Astrocyte (in vitro differentiated cells and primary cell): ENCODE results near the gene CCSER2. TPM values are rescaled to one million over a fixed set of nuclear protein-coding genes. Genes with fewer than 3 reads are reported as not detected.

Experiments used
- DNase-seq: peaks from one replicate; pipeline ENCODE4 v3.0.0-alpha.2; 2010; ENCODE audit warnings: low read depth
- FAIRE-seq: peaks from 2 replicates; lab custom pipeline; 2011; peaks lifted over from hg19 to GRCh38; lab: Jason Lieb, UNC
- H2AFZ ChIP-seq: 2 replicates; pipeline ENCODE4 v1.6.0; 2012; ENCODE audit warnings: low read depth, low read length, inconsistent platforms
- H3K27ac ChIP-seq: 2 replicates; pipeline ENCODE4 v1.5.1; 2011; ENCODE audit warnings: low read depth, low read length, inconsistent platforms
- H3K27me3 ChIP-seq: 2 replicates; pipeline ENCODE4 v1.6.0; 2011; ENCODE audit warnings: low read length, inconsistent platforms; ENCODE audit not compliant: insufficient read depth
- H3K36me3 ChIP-seq: 2 replicates; pipeline ENCODE4 v1.5.1; 2011; ENCODE audit warnings: low read length, inconsistent platforms; ENCODE audit not compliant: insufficient read depth
- H3K4me1 ChIP-seq: 2 replicates; pipeline ENCODE4 v1.5.1; 2011; ENCODE audit warnings: low read length, inconsistent platforms; ENCODE audit not compliant: insufficient read depth
- H3K4me2 ChIP-seq: 2 replicates; pipeline ENCODE4 v1.6.0; 2012; ENCODE audit warnings: low read length, inconsistent platforms
- H3K4me3 ChIP-seq: 2 replicates; pipeline ENCODE4 v1.5.1; 2011; ENCODE audit warnings: low read depth, mild to moderate bottlenecking, low read length, inconsistent platforms; ENCODE audit not compliant: insufficient read depth
- H3K79me2 ChIP-seq: 2 replicates; pipeline ENCODE4 v1.6.0; 2012; ENCODE audit warnings: mild to moderate bottlenecking, low read length, inconsistent platforms; ENCODE audit not compliant: insufficient read depth
- H3K9ac ChIP-seq: 2 replicates; pipeline ENCODE4 v1.6.0; 2012; ENCODE audit warnings: mild to moderate bottlenecking, low read length, inconsistent platforms
- H3K9me3 ChIP-seq: 2 replicates; pipeline ENCODE4 v1.5.1; 2012; ENCODE audit warnings: low read depth, mild to moderate bottlenecking, low read length, inconsistent platforms; ENCODE audit not compliant: insufficient read depth
- H4K20me1 ChIP-seq: 2 replicates; pipeline ENCODE4 v1.6.0; 2012; ENCODE audit warnings: low read length, inconsistent platforms; ENCODE audit not compliant: insufficient read depth
- H3K27ac Mint-ChIP-seq: one replicate; pipeline ENCODE4 v1.8.0; 2021; ENCODE audit warnings: mild to moderate bottlenecking, mixed read lengths; ENCODE audit not compliant: unreplicated experiment
- H3K27me3 Mint-ChIP-seq: one replicate; pipeline ENCODE4 v1.8.0; 2021; ENCODE audit warnings: low read depth, mixed read lengths; ENCODE audit not compliant: unreplicated experiment
- H3K36me3 Mint-ChIP-seq: one replicate; pipeline ENCODE4 v1.8.0; 2021; ENCODE audit warnings: low read depth, mixed read lengths; ENCODE audit not compliant: unreplicated experiment
- H3K4me1 Mint-ChIP-seq: one replicate; pipeline ENCODE4 v1.8.0; 2021; ENCODE audit warnings: low read depth, mixed read lengths; ENCODE audit not compliant: unreplicated experiment
- H3K4me3 Mint-ChIP-seq: one replicate; pipeline ENCODE4 v1.8.0; 2021; ENCODE audit warnings: mild to moderate bottlenecking, moderate library complexity, mixed read lengths; ENCODE audit not compliant: unreplicated experiment
- H3K9me3 Mint-ChIP-seq: one replicate; pipeline ENCODE4 v1.8.0; 2021; ENCODE audit warnings: mild to moderate bottlenecking, mixed read lengths; ENCODE audit not compliant: unreplicated experiment
- CTCF ChIP-seq: IDR thresholded peaks from 2 replicates; pipeline ENCODE4 v1.5.1; 2011; ENCODE audit warnings: low read depth, mild to moderate bottlenecking, inconsistent platforms, low read length, moderate library complexity; ENCODE audit not compliant: insufficient read depth
- EZH2 ChIP-seq: IDR thresholded peaks from 2 replicates; pipeline ENCODE4 v1.6.1; 2012; ENCODE audit warnings: mild to moderate bottlenecking, low read length, inconsistent platforms; ENCODE audit not compliant: insufficient read depth
- total RNA-seq: library from RNA; stranded (reverse); gene quantifications from 2 replicates; pipeline ENCODE4 v1.2.1, GENCODE V29; 2021

The CCSER2 gene
- total RNA-seq, 1 donor from 2014 or later, result 100 TPM

- no peak for TF ChIP-seq EZH2
- no peak for TF ChIP-seq CTCF
- Mint-ChIP-seq H3K9me3 (no peaks in the 10 kb centered on the region), H3K27me3 (no peaks in the 10 kb centered on the region), H3K36me3 (peaks cover 3% of the 10 kb centered on the region), H3K4me1 (peaks cover 8% of the 10 kb centered on the region), H3K27ac (no peak overlapping the region), H3K4me3 (no peak overlapping the region)
- Histone ChIP-seq H2AFZ (no peak overlapping the region), H3K27ac (no peak overlapping the region), H3K36me3 (peaks cover 7% of the 10 kb centered on the region), H3K4me1 (no peaks in the 10 kb centered on the region), H3K27me3 (no peaks in the 10 kb centered on the region), H3K9me3 (no peaks in the 10 kb centered on the region), H3K79me2 (no peaks in the 10 kb centered on the region), H3K9ac (no peak overlapping the region), H3K4me2 (no peak overlapping the region), H3K4me3 (no peak overlapping the region), H4K20me1 (no peaks in the 10 kb centered on the region)
- DNase-seq (no peak), FAIRE-seq (peak; percentile 5)
These were observed 149.2 kb downstream of the CCSER2 start for GRCh38 chr10:84477398-84478128.

GRCh38 chr10:84478151-84478550 lies 149.8 kb downstream of the CCSER2 start:
- H3K4me2 ChIP-seq, result no peak overlapping the region
- DNase-seq, result peak; percentile 35
- peaks cover 3% of the 10 kb centered on the region for H3K36me3 Mint-ChIP-seq
- H3K4me1 ChIP-seq, result no peaks in the 10 kb centered on the region
- H3K27me3 ChIP-seq, result no peaks in the 10 kb centered on the region
- no peaks in the 10 kb centered on the region for H3K79me2 ChIP-seq
- no peaks in the 10 kb centered on the region for H4K20me1 ChIP-seq
- H3K36me3 ChIP-seq, result peaks cover 7% of the 10 kb centered on the region
- H3K9me3 Mint-ChIP-seq, result no peaks in the 10 kb centered on the region
- H3K27ac Mint-ChIP-seq, result no peak overlapping the region
- no peak for TF ChIP-seq EZH2
- TF ChIP-seq CTCF, result no peak
- no peaks in the 10 kb centered on the region for H3K27me3 Mint-ChIP-seq
- no peaks in the 10 kb centered on the region for H3K9me3 ChIP-seq
- no peak for FAIRE-seq
- H3K4me3 Mint-ChIP-seq, result no peak overlapping the region
- H2AFZ ChIP-seq, result no peak overlapping the region
- H3K4me1 Mint-ChIP-seq, result peaks cover 8% of the 10 kb centered on the region
- H3K4me3 ChIP-seq, result no peak overlapping the region
- H3K27ac ChIP-seq, result no peak overlapping the region
- H3K9ac ChIP-seq, result no peak overlapping the region

- H3K79me2 ChIP-seq, result no peaks in the 10 kb centered on the region
- H2AFZ ChIP-seq, result no peak overlapping the region
- no peaks in the 10 kb centered on the region for H3K4me1 ChIP-seq
- no peak overlapping the region for H3K27ac ChIP-seq
- no peak overlapping the region for H3K9ac ChIP-seq
- no peaks in the 10 kb centered on the region for H3K9me3 ChIP-seq
- no peak overlapping the region for H3K27ac Mint-ChIP-seq
- no peak overlapping the region for H3K4me3 Mint-ChIP-seq
- H4K20me1 ChIP-seq, result no peaks in the 10 kb centered on the region
- TF ChIP-seq CTCF (no peak), EZH2 (no peak)
- H3K4me3 ChIP-seq, result no peak overlapping the region
- H3K27me3 Mint-ChIP-seq, result no peaks in the 10 kb centered on the region
- H3K4me1 Mint-ChIP-seq, result peaks cover 8% of the 10 kb centered on the region
- DNase-seq (no peak), FAIRE-seq (no peak)
- H3K36me3 ChIP-seq, result peaks cover 7% of the 10 kb centered on the region
- no peaks in the 10 kb centered on the region for H3K27me3 ChIP-seq
- H3K9me3 Mint-ChIP-seq, result no peaks in the 10 kb centered on the region
- no peak overlapping the region for H3K4me2 ChIP-seq
- peaks cover 3% of the 10 kb centered on the region for H3K36me3 Mint-ChIP-seq
These were observed 150.3 kb downstream of the CCSER2 start for GRCh38 chr10:84478679-84479078.
